Subcutaneous abdominal adipose tissue (tissue), 5 donors: ENCODE results near the gene ADAM29.
"Not testable (repeated sequence)": the region's sequence is repeated elsewhere in the genome, so short reads cannot be mapped to it uniquely, and the experiment has no call there.

Source experiments
- H3K27ac ChIP-seq: one replicate; pipeline ENCODE4 v1.7.0; 2013; ENCODE audit warnings: low read depth, mild to moderate bottlenecking, inconsistent platforms, low read length, moderate library complexity
- H3K27me3 ChIP-seq, 5 donors: one replicate each; pipeline ENCODE4 v1.7.0; 2013; ENCODE audit warnings: low read length in 5 of 5, inconsistent platforms in 1 of 5; ENCODE audit not compliant: control insufficient read depth in 5 of 5, insufficient read depth in 4 of 5
- H3K36me3 ChIP-seq, 5 donors: one replicate each; pipeline ENCODE4 v1.7.0; 2013; ENCODE audit warnings: low read length in 5 of 5; ENCODE audit not compliant: control insufficient read depth in 5 of 5, insufficient read depth in 5 of 5
- H3K4me1 ChIP-seq, 5 donors: one replicate each; pipeline ENCODE4 v1.7.0; 2013; ENCODE audit warnings: low read length in 5 of 5, mild to moderate bottlenecking in 3 of 5, moderate library complexity in 1 of 5; ENCODE audit not compliant: control insufficient read depth in 5 of 5, insufficient read depth in 5 of 5
- H3K4me3 ChIP-seq, 5 donors: one replicate each; pipeline ENCODE4 v1.7.0; 2013; ENCODE audit warnings: low read length in 5 of 5, low read depth in 1 of 5
- H3K9ac ChIP-seq, 5 donors: one replicate each; pipeline ENCODE4 v1.7.0; 2013; ENCODE audit warnings: low read length in 5 of 5, mild to moderate bottlenecking in 4 of 5, moderate library complexity in 3 of 5
- H3K9me3 ChIP-seq, 5 donors: one replicate each; pipeline ENCODE4 v1.7.0; 2013; ENCODE audit warnings: low read length in 5 of 5; ENCODE audit not compliant: control insufficient read depth in 5 of 5
- donor health status: healthy.
- donor health status: healthy.
- donor health status: healthy.
- donor health status: healthy.
- donor health status: healthy.

The ADAM29 gene

DNA sequence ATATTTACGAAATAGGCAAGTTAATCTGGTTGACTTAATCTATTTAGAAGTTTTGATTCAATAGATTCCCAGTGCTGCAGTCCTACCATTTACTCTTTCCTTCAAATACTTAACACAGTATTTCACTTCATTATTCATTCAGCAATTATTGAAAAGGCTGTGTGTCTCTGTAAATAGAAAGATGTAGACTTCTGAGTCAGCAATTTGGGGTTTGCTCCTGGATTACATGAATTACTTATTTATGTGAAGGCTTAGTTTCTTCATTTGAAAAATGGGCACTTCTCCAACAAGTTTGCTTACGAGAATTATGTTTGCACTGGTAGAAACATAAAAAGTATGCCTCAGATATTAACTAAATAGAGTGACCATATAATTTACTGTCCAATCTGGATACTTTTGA is 17.4 kb downstream of the ADAM29 start:
- no peaks in the 10 kb centered on the region for H3K4me1 ChIP-seq

DNA sequence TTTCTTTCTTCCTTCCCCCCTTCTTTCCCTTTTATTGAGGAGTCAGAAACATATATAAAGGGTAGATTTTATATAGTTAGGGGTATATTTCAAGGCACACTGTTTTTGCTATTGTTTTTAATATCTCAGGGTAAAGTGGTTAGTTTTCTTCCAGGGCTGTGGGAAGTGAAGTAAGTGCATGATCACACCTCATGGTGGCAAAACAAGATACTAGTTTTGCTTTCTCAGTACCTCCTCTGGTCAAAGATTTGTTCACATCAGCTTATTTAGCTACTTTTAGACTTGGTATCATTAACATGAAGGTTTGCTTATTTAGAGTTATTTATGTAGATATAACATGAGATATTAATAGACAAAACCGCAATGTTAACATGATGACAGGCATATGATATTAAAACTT is 21.8 kb downstream of the ADAM29 start:
- H3K36me3 ChIP-seq, result no peaks in the 10 kb centered on the region
- H3K9me3 ChIP-seq, result peaks cover 0 to 6% (median 0%) of the 10 kb centered on the region in 5 donors
- no peak overlapping the region for H3K9ac ChIP-seq
- no peaks in the 10 kb centered on the region for H3K27me3 ChIP-seq
- no peak overlapping the region for H3K27ac ChIP-seq
- no peak overlapping the region for H3K4me3 ChIP-seq
- H3K4me1 ChIP-seq, result no peaks in the 10 kb centered on the region

More for the DNA sequence above, 17.4 kb downstream of the ADAM29 start:
- H3K27me3 ChIP-seq, result no peaks in the 10 kb centered on the region
- no peak overlapping the region for H3K9ac ChIP-seq
- H3K4me3 ChIP-seq, result no peak overlapping the region
- no peak overlapping the region for H3K27ac ChIP-seq
- H3K9me3 ChIP-seq, result no peaks in the 10 kb centered on the region
- no peaks in the 10 kb centered on the region for H3K36me3 ChIP-seq

DNA sequence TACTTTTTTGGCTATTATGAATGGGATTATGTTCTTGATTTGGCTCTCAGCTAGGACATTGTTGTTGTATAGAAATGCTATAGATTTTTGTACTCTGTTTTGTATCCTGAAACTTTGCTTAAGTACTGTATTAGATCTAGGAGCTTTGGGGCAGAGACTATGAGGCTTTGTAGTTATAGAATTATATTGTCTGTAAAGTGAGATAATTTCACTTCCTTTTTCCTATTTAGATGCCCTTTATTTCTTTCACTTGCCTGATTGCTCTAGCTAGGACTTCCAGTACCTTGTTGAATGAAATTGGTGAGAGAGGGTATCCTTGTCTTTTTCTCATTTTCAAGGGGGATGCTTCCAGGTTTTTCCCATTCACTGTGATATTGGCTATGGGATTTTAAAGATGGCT is 28.1 kb downstream of the ADAM29 start:
- H3K4me1 ChIP-seq, result no peaks in the 10 kb centered on the region
- H3K9me3 ChIP-seq, result peaks cover 0 to 6% (median 0%) of the 10 kb centered on the region in 5 donors
- H3K27ac ChIP-seq, result no peak overlapping the region
- no peak overlapping the region for H3K9ac ChIP-seq
- H3K27me3 ChIP-seq, result no peaks in the 10 kb centered on the region
- no peak overlapping the region for H3K4me3 ChIP-seq
- peaks cover 0 to 2% (median 0%) of the 10 kb centered on the region in 5 donors for H3K36me3 ChIP-seq

DNA sequence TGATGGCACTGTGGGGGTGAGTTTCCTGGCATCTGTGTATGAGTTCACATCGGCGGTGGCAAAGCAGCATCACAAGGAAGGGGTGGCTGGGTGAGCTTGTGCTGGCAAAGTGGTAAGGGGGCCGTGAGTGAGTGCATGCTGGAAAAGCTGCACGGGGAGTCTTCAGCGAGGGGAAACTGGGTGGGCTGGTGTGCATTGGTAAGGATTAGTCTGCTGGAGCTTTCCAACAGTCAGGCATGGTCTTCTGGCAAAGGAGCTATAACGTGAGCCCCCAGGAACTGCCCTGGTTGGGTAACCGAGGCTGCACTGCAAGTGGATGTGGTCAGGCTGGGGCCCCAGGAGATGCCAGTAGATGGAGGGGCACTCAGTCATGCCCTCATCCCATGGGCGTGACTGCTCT is 30.7 kb downstream of the ADAM29 start:
- H3K4me1 ChIP-seq, result no peaks in the 10 kb centered on the region
- no peak overlapping the region for H3K9ac ChIP-seq
- H3K27me3 ChIP-seq, result no peaks in the 10 kb centered on the region
- H3K36me3 ChIP-seq, result peaks cover 0 to 2% (median 0%) of the 10 kb centered on the region in 5 donors
- no peak overlapping the region for H3K4me3 ChIP-seq
- H3K9me3 ChIP-seq, result no peaks in the 10 kb centered on the region
- H3K27ac ChIP-seq, result no peak overlapping the region

DNA sequence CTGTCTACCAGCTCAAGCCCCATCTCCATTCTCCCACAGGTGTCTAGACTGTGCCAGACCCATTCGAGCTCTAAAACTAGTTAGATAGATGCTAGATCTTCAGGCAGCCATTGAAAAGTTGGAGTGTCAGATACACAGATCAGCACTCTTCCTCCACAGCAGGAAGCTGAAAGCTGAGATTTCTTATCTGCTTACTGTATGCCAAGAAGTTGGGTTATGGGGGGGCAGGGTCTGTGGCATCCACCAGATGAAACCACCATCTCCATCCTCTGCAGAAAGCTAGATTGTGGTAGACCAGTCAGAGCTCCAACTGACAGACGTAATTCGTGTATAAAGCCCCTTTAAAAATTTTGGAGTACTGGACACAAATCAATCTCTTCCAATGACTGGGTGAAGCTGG is 54.8 kb downstream of the ADAM29 start:
- Histone ChIP-seq H3K36me3 (no peaks in the 10 kb centered on the region), H3K27ac (no peak overlapping the region), H3K9me3 (peaks cover 0 to 4% (median 0%) of the 10 kb centered on the region in 5 donors), H3K9ac (no peak overlapping the region), H3K4me3 (no peak overlapping the region), H3K4me1 (no peaks in the 10 kb centered on the region), H3K27me3 (no peaks in the 10 kb centered on the region)

DNA sequence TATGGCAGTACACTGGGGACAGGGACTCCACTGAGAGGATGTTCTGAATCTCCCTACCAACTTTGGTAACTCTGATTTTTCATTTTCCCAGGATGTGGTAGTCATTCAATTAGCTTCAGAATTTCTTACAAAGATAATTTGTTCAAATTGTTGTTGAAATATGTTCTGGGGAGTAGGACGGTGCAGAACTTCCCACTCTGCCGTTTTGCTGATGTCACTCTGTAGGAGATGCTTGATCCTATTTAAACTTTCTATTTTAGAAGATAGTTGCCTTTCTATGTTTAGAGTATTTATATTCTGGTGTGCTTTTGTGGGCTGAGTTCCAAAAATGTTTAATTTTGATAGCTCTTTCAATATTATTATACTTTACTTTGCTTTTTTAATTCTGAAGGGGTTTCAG is 55.2 kb downstream of the ADAM29 start:
- no peaks in the 10 kb centered on the region for H3K36me3 ChIP-seq
- peaks cover 0 to 4% (median 0%) of the 10 kb centered on the region in 5 donors for H3K9me3 ChIP-seq

DNA sequence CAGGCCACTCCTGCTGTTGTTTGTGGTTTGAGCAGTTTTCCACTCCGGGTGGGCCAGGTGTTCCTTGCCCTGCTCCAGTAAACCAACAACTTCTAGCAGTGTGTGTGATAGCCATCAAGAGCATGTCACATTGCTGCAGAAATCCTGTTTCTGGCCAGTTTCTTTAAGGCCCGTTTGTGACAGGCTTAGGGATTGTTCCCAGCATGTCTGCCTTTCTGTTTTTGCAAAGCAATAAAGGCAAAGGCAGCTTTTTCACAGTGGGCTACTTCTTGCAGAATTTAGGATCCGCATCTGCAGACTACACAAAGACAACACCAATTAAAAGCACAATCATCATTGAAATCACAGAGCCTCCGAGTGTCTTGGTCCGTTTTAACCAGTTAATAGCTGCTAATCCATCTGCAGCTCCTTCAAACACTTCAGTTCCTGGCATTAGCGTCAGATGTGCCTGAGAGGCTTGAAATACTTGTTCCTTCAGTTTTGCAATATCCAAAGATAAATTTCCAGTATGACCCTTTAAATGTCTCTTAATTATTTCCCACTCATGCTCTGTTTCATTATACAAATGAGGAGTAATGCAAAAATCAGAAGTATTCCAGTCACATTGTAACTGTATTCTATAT is 65.1 kb downstream of the ADAM29 start:
- Histone ChIP-seq H3K9ac (no peak overlapping the region), H3K27me3 (no peaks in the 10 kb centered on the region), H3K9me3 (peaks cover 6 to 30% (median 15%) of the 10 kb centered on the region in 5 donors), H3K36me3 (no peaks in the 10 kb centered on the region), H3K4me3 (no peak overlapping the region), H3K27ac (no peak overlapping the region), H3K4me1 (no peaks in the 10 kb centered on the region)

More for the DNA sequence above, 55.2 kb downstream of the ADAM29 start:
- H3K4me3 ChIP-seq, result no peak overlapping the region
- H3K9ac ChIP-seq, result no peak overlapping the region
- no peak overlapping the region for H3K27ac ChIP-seq
- no peaks in the 10 kb centered on the region for H3K4me1 ChIP-seq
- H3K27me3 ChIP-seq, result no peaks in the 10 kb centered on the region

DNA sequence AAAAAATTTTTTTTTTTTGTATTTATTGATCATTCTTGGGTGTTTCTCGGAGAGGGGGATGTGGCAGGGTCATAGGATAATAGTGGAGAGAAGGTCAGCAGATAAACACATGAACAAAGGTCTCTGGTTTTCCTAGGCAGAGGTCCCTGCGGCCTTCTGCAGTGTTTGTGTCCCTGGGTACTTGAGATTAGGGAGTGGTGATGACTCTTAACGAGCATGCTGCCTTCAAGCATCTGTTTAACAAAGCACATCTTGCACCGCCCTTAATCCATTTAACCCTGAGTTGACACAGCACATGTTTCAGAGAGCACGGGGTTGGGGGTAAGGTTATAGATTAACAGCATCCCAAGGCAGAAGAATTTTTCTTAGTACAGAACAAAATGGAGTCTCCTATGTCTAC is 65.7 kb downstream of the ADAM29 start:
- not testable (repeated sequence) for H3K9ac ChIP-seq, H3K27ac ChIP-seq, H3K27me3 ChIP-seq, H3K4me1 ChIP-seq, H3K36me3 ChIP-seq, H3K4me3 ChIP-seq
- H3K9me3 ChIP-seq, result peaks cover 6 to 30% (median 15%) of the 10 kb centered on the region in 5 donors

DNA sequence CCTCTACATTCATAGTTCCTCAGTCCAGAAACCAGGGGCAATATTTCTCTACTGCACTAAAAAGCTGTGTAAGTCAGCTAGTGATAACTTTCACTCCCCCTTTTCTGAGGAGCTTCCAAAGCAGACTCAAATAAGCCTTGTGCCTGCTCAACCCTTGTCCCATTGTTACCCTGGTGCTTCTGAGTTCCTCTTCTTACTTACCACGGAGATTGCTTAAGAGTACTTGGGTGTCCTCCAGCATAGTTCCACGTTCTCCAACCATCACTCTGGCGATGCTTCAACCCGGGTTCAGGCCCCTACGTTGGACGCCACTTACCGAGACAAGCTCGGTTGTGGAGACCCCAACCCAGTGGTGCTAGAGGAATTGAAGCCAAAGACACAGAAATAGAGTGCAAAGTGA is 71.6 kb downstream of the ADAM29 start:
- no peak overlapping the region for H3K27ac ChIP-seq
- no peak overlapping the region for H3K4me3 ChIP-seq
- H3K9me3 ChIP-seq, result peaks cover 6 to 28% (median 14%) of the 10 kb centered on the region in 5 donors
- no peaks in the 10 kb centered on the region for H3K36me3 ChIP-seq
- no peaks in the 10 kb centered on the region for H3K27me3 ChIP-seq
- no peaks in the 10 kb centered on the region for H3K4me1 ChIP-seq
- no peak overlapping the region for H3K9ac ChIP-seq

DNA sequence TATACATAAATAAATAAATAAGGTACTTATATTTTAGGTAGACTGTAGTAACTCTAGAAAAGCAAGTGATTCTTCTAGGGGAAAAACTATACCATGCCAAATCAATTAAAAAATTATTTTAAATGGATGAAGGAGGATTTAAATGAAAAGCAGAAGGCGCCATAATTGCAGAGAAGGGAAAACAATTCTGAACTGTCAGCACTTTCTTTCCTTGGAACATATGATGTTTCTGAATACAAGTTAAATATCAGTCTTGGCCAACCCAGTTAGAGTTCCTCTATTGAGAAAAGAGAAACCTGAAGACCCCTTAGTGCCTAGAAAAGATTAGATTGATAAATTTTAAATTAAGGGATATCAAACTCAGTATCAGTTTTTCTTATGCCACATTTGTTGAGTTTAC is 75.8 kb downstream of the ADAM29 start:
- Histone ChIP-seq H3K4me3 (no peak overlapping the region), H3K27ac (no peak overlapping the region), H3K4me1 (no peaks in the 10 kb centered on the region), H3K9ac (no peak overlapping the region), H3K36me3 (no peaks in the 10 kb centered on the region), H3K9me3 (peaks cover 0 to 17% (median 3%) of the 10 kb centered on the region in 5 donors), H3K27me3 (no peaks in the 10 kb centered on the region)
